Activated gamma-delta T cell treated with Interleukin-2 at 50 U/mL for 16 hours (primary cell): ENCODE data around the gene MELTF.

Experiments
- DNase-seq: peaks from one replicate; pipeline ENCODE4 v3.0.0-alpha.2; 2020

MELTF gene

GRCh38 chr3:196991581-196992460, 37.8 kb downstream of the MELTF start:
- DNase-seq, result no peak

- DNase-seq, result no peak
These were observed 39.0 kb downstream of the MELTF start for GRCh38 chr3:196990601-196991007.

GRCh38 chr3:196989721-196990262, 39.8 kb downstream of the MELTF start:
- DNase-seq, result no peak

GRCh38 chr3:196988241-196989029, 41.2 kb downstream of the MELTF start:
- no peak for DNase-seq

GRCh38 chr3:196987022-196987421, 42.6 kb downstream of the MELTF start:
- DNase-seq, result no peak

- DNase-seq, result no peak
These were observed 43.4 kb downstream of the MELTF start for GRCh38 chr3:196985954-196986885.

GRCh38 chr3:196985298-196985697, 44.3 kb downstream of the MELTF start:
- DNase-seq, result no peak

- DNase-seq, result no peak
These were observed 46.4 kb downstream of the MELTF start for GRCh38 chr3:196983186-196983585.

GRCh38 chr3:196981657-196982056, 48.0 kb downstream of the MELTF start:
- DNase-seq, result no peak

- no peak for DNase-seq
These were observed 50.1 kb downstream of the MELTF start for GRCh38 chr3:196979545-196979944.

- DNase-seq, result no peak
These were observed 52.7 kb downstream of the MELTF start for GRCh38 chr3:196976941-196977340.

GRCh38 chr3:196975349-196975748, 54.3 kb downstream of the MELTF start:
- DNase-seq, result no peak

GRCh38 chr3:196974661-196975060, 55.0 kb downstream of the MELTF start:
- DNase-seq, result no peak

- DNase-seq, result no peak
These were observed 58.4 kb downstream of the MELTF start for GRCh38 chr3:196971094-196971698.

- DNase-seq, result no peak
These were observed 59.0 kb downstream of the MELTF start for GRCh38 chr3:196970547-196971093.

- peak; percentile 55 for DNase-seq
These were observed 59.7 kb downstream of the MELTF start for GRCh38 chr3:196969660-196970546.

GRCh38 chr3:196969134-196969659, 60.4 kb downstream of the MELTF start:
- peak; percentile 23 for DNase-seq

GRCh38 chr3:196968233-196969133, 61.1 kb downstream of the MELTF start, which contains the start of gene PIGZ:
Gene PIGZ, minus strand, starts transcription at chr3:196968833. Its CDS starts 16,802 bp downstream, at chr3:196952031.
- no peak for DNase-seq
